GM21737 (cell line): ENCODE measurements around the gene KLHL22.
A peak's percentile ranks its signal among the peaks of the same experiment; 100 is the strongest.
"Not testable (repeated sequence)": the region's sequence is repeated elsewhere in the genome, so short reads cannot be mapped to it uniquely, and the experiment has no call there.

ENCODE experiments used
- ATAC-seq: cut with Tn5 transposase; IDR thresholded peaks from one replicate; pipeline ENCODE4 v1.9.1; 2021; ENCODE audit warnings: mild to moderate bottlenecking, moderate library complexity; ENCODE audit not compliant: unreplicated experiment

The KLHL22 gene

GRCh38 chr22:20494978-20495860 is at the start of gene KLHL22:
Gene KLHL22 (minus strand): TSS chr22:20495795. CDS start chr22:20489211, 6,584 bp downstream.
- ATAC-seq, result peak; percentile 37

- not testable (repeated sequence) for ATAC-seq
These were observed 49.7 kb upstream of the KLHL22 start for GRCh38 chr22:20545318-20545634.

GRCh38 chr22:20542736-20543135 is 47.1 kb upstream of the KLHL22 start:
- no peak for ATAC-seq

GRCh38 chr22:20542055-20542454 is 46.5 kb upstream of the KLHL22 start:
- ATAC-seq, result no peak

- not testable (repeated sequence) for ATAC-seq
These were observed 43.3 kb upstream of the KLHL22 start for GRCh38 chr22:20538875-20539274.

GRCh38 chr22:20537983-20538382 is 42.4 kb upstream of the KLHL22 start:
- no peak for ATAC-seq

GRCh38 chr22:20537325-20537756 is 41.7 kb upstream of the KLHL22 start:
- ATAC-seq, result no peak

GRCh38 chr22:20536590-20537324 is 41.2 kb upstream of the KLHL22 start:
- no peak for ATAC-seq

- no peak for ATAC-seq
These were observed 38.3 kb upstream of the KLHL22 start for GRCh38 chr22:20533879-20534265.

GRCh38 chr22:20533095-20533878 is 37.7 kb upstream of the KLHL22 start:
- no peak for ATAC-seq

GRCh38 chr22:20532256-20532993 is 36.8 kb upstream of the KLHL22 start:
- ATAC-seq, result no peak

- no peak for ATAC-seq
These were observed 36.0 kb upstream of the KLHL22 start for GRCh38 chr22:20531404-20532201.

GRCh38 chr22:20531154-20531403 is 35.5 kb upstream of the KLHL22 start:
- no peak for ATAC-seq

- ATAC-seq, result no peak
These were observed 35.0 kb upstream of the KLHL22 start for GRCh38 chr22:20530368-20531153.

GRCh38 chr22:20528405-20528978 is 32.9 kb upstream of the KLHL22 start:
- ATAC-seq, result no peak

GRCh38 chr22:20526628-20527355 is 31.2 kb upstream of the KLHL22 start:
- ATAC-seq, result no peak

GRCh38 chr22:20526305-20526627 is 30.7 kb upstream of the KLHL22 start:
- ATAC-seq, result no peak

GRCh38 chr22:20525048-20525447 is 29.5 kb upstream of the KLHL22 start:
- no peak for ATAC-seq
